ENCODE measurements around the gene TPCN2. TPM values are rescaled to one million over a fixed set of nuclear protein-coding genes. Genes with fewer than 3 reads are reported as not detected.

The TPCN2 gene
- total RNA-seq, 4 donors from 2014 or later, result 12.2 to 30.7 (median 17.6) TPM

- TF ChIP-seq CTCF (IDR thresholded peaks at IDR 0.05; ENCODE audit: low read depth), result no peak
Observed at GRCh38 chr11:69108030-69108429, 59.3 kb downstream of the TPCN2 start.

DNA sequence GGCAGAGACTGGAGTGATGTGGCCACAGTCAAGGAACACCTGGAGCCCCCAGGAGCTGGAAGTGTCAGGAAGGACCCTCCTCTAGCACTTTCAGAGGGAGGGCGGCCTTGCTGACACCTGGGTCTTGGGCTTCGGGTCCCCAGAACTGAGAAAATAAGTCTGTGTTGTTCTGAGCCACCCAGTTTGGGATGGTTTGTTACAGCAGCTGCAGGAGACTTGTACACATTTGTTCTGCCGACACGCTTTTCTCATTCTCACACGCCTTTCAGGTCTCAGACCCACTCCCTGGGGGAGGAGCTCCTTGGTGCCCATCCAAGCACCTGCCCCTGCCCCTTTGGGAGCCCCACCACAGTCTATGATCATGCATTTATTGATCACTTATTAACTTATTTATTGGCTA, 59.8 kb downstream of the TPCN2 start:
- TF ChIP-seq CTCF (IDR thresholded peaks at IDR 0.05; ENCODE audit: low read depth), result no peak

DNA sequence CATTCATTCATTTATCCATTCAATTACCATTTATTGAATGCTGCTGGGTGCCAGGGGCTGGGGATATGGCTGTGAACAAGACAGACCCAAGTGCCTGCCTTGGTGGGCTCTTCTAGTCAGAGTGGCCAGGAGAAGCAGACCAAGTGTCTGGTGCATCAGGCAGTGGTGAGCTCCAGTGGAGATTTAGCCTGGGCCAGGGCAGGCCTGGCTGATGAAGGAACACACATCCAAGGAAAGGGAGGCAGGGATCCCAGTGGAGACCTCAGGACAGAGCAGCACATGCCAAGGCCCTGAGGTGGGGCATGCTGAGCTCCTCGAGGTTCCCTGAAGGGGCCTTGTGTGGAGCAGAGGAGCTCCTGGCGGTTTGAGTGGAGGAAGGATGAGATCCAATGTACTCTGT, 60.4 kb downstream of the TPCN2 start:
- TF ChIP-seq CTCF (IDR thresholded peaks at IDR 0.05; ENCODE audit: low read depth), result no peak

DNA sequence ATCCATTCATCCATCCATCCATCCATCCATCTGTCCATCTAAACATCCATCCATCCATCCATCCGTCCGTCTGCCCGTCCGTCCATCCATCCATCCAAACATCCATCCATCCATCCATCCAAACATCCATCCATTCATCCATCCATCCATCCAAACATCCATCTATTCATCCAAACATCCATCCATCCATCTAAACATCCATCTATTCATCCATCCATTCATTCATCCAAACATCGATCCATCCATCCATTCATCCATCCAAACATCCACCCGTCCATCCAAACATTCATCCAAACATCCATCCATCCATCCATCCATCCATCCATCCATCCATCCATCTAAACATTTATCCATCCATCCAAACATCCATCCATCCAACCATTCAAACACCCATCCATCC, 61.7 kb downstream of the TPCN2 start:
- TF ChIP-seq CTCF (IDR thresholded peaks at IDR 0.05; ENCODE audit: low read depth), result no peak

GRCh38 chr11:69111624-69112542, 63.2 kb downstream of the TPCN2 start:
- TF ChIP-seq CTCF (IDR thresholded peaks at IDR 0.05; ENCODE audit: low read depth), result no peak

- TF ChIP-seq CTCF (IDR thresholded peaks at IDR 0.05; ENCODE audit: low read depth), result no peak
Observed at GRCh38 chr11:69113226-69113625, 64.5 kb downstream of the TPCN2 start.

DNA sequence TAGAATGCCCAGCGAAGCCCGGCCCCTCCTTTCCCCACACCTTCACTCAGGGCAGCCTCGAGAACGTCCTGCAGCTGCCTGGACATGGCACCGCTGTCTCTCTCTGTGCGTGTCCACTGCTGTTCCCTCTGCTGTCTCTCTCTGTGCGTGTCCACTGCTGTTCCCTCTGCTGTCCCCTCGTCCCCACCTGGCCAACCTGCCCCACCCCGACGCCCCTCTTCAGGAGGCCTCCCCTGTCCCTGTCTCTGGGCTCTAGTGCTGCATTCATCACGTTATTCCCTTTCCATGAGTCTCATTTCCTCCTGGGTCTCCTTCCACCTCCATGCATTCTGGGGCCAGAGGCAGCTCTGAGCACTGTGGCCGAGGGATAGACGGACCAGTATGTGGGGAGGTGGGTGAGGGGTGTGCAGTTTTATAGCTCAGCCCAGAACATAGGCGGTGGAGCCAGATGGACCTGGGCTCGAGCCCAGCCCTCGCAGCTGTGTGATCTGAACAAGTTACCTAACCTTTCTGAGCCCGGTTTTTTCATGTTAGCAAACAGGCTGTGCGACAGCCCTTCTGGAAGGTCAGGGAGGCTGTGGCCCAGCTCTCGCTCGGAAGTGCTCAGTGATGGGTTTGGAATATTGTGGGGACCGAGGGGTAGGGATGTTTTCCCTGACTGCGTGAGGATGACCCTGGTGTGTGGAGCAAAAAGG, 65.1 kb downstream of the TPCN2 start:
- TF ChIP-seq CTCF (IDR thresholded peaks at IDR 0.05; ENCODE audit: low read depth), result no peak
